Keratinocyte (primary cell): ENCODE measurements around the gene BCAS4. TPM values are rescaled to one million over a fixed set of nuclear protein-coding genes. Genes with fewer than 3 reads are reported as not detected.

Experiments
- DNase-seq: peaks from one replicate; pipeline ENCODE4 v3.0.0-alpha.2; 2011; ENCODE audit warnings: low read depth, missing footprints, low spot score
- FAIRE-seq: peaks from 2 replicates; lab custom pipeline; 2011; peaks lifted over from hg19 to GRCh38; lab: Jason Lieb, UNC
- H2AFZ ChIP-seq: 2 replicates; pipeline ENCODE4 v1.6.0; 2012; ENCODE audit warnings: low read length, control low read depth, inconsistent platforms; ENCODE audit not compliant: control insufficient read depth
- H3K27ac ChIP-seq: 2 replicates; pipeline ENCODE4 v1.5.1; 2011; ENCODE audit warnings: low read length; ENCODE audit not compliant: control insufficient read depth, insufficient read depth
- H3K27me3 ChIP-seq: 3 replicates; pipeline ENCODE4 v1.6.0; 2011; ENCODE audit warnings: low read length; ENCODE audit not compliant: control insufficient read depth, insufficient read depth; ENCODE audit errors: extremely low read depth
- H3K36me3 ChIP-seq, 2 experiments: 2 replicates in 1 of 2; 3 replicates in 1 of 2; pipeline ENCODE4 v1.5.1; 2011; ENCODE audit warnings: low read length in 2 of 2, mild to moderate bottlenecking in 1 of 2; ENCODE audit not compliant: control insufficient read depth in 2 of 2, insufficient read depth in 2 of 2; ENCODE audit errors: extremely low read depth in 1 of 2
- H3K4me1 ChIP-seq: 3 replicates; pipeline ENCODE4 v1.5.1; 2011; ENCODE audit warnings: low read length; ENCODE audit not compliant: control insufficient read depth, insufficient read depth; ENCODE audit errors: extremely low read depth
- H3K4me2 ChIP-seq: 3 replicates; pipeline ENCODE4 v1.6.0; 2011; ENCODE audit warnings: low read depth, low read length; ENCODE audit not compliant: control insufficient read depth, insufficient read depth; ENCODE audit errors: extremely low read depth
- H3K4me3 ChIP-seq, 3 experiments: fragments of 200-600 bp in 1 of 3; sonication (generic) in 1 of 3; 2 replicates in 2 of 3; 3 replicates in 1 of 3; pipeline ENCODE4 v1.5.1; 2011 to 2016; ENCODE audit warnings: low read length in 3 of 3, mild to moderate bottlenecking in 3 of 3, control low read depth in 2 of 3, inconsistent platforms in 1 of 3, low read depth in 1 of 3, mixed read lengths in 1 of 3, mixed run types in 1 of 3, moderate library complexity in 1 of 3; ENCODE audit not compliant: control insufficient read depth in 2 of 3, insufficient read depth in 2 of 3; ENCODE audit errors: extremely low read depth in 1 of 3
- H3K79me2 ChIP-seq: 2 replicates; pipeline ENCODE4 v1.6.0; 2012; ENCODE audit warnings: low read length; ENCODE audit not compliant: control insufficient read depth, insufficient read depth
- H3K9ac ChIP-seq: 3 replicates; pipeline ENCODE4 v1.6.0; 2011; ENCODE audit warnings: low read length; ENCODE audit not compliant: control insufficient read depth, insufficient read depth; ENCODE audit errors: extremely low read depth
- H3K9me1 ChIP-seq: 3 replicates; pipeline ENCODE4 v1.6.0; 2011; ENCODE audit warnings: low read length; ENCODE audit not compliant: control insufficient read depth, insufficient read depth; ENCODE audit errors: extremely low read depth
- H3K9me3 ChIP-seq: 2 replicates; pipeline ENCODE4 v1.5.1; 2012; ENCODE audit warnings: low read depth, low read length; ENCODE audit not compliant: control insufficient read depth
- H4K20me1 ChIP-seq: 3 replicates; pipeline ENCODE4 v1.6.0; 2011; ENCODE audit warnings: low read length; ENCODE audit not compliant: control insufficient read depth, insufficient read depth; ENCODE audit errors: extremely low read depth
- EZH2 ChIP-seq: IDR thresholded peaks from one replicate; pipeline ENCODE4 v1.6.1; 2012; ENCODE audit warnings: inconsistent platforms, mild to moderate bottlenecking, low read length, moderate library complexity
- dilution Hi-C: fragments of 300-500 bp; cut with MboI; formaldehyde crosslinking; loops from one replicate; pipeline ENCODE4 v1.7.0; 2020; ENCODE audit warnings: low sequenced_read_pairs; ENCODE audit not compliant: extremely low pct_ligation_motif_present
- polyA plus RNA-seq, 5 experiments: library from polyadenylated mRNA; depleted of rRNA in 3 of 5; stranded (reverse) in 3 of 5; stranded (forward) in 1 of 5; unstranded in 1 of 5; fragments of >200 nt; gene quantifications; 1 replicate in 1 of 5; 2 replicates in 3 of 5; 3 replicates in 1 of 5; pipeline versions ENCODE4 v1.2.1 to v1.2.3, GENCODE V29; 2011 to 2012; ENCODE audit warnings: missing spikeins in 2 of 5, low read depth in 1 of 5, low replicate concordance in 1 of 5
- TF ChIP-seq, protein P1 (sequence below), 3 experiments: IDR thresholded peaks in 1 of 3; conservative IDR thresholded peaks in 1 of 3; optimal IDR thresholded peaks in 1 of 3; 2 replicates in 2 of 3; 3 replicates in 1 of 3; pipeline versions ENCODE3 to v1.5.1; 2011; ENCODE audit warnings: low read length in 3 of 3, mild to moderate bottlenecking in 3 of 3, moderate library complexity in 2 of 3, control low read depth in 1 of 3, inconsistent platforms in 1 of 3; ENCODE audit not compliant: insufficient read depth in 2 of 3; ENCODE audit errors: extremely low read depth in 1 of 3

The BCAS4 gene
- polyA plus RNA-seq, 1 donor (not counting 4 experiments of a cell fraction or from before 2014, with no cell fraction given) = 13.8 TPM

- no peak for FAIRE-seq
- TF ChIP-seq, protein P1, sequence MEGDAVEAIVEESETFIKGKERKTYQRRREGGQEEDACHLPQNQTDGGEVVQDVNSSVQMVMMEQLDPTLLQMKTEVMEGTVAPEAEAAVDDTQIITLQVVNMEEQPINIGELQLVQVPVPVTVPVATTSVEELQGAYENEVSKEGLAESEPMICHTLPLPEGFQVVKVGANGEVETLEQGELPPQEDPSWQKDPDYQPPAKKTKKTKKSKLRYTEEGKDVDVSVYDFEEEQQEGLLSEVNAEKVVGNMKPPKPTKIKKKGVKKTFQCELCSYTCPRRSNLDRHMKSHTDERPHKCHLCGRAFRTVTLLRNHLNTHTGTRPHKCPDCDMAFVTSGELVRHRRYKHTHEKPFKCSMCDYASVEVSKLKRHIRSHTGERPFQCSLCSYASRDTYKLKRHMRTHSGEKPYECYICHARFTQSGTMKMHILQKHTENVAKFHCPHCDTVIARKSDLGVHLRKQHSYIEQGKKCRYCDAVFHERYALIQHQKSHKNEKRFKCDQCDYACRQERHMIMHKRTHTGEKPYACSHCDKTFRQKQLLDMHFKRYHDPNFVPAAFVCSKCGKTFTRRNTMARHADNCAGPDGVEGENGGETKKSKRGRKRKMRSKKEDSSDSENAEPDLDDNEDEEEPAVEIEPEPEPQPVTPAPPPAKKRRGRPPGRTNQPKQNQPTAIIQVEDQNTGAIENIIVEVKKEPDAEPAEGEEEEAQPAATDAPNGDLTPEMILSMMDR (optimal IDR thresholded peaks at IDR 0.05 in 1 of 3, IDR thresholded peaks at IDR 0.05 in 1 of 3, conservative IDR thresholded peaks at IDR 0.05 in 1 of 3; ENCODE audit: extremely low read depth in 1 of 3, insufficient read depth in 2 of 3, low read length in 3 of 3) = no peak
- no peak for TF ChIP-seq EZH2
Observed at GRCh38 chr20:50804437-50805348, 9.8 kb downstream of the BCAS4 start.

DNA sequence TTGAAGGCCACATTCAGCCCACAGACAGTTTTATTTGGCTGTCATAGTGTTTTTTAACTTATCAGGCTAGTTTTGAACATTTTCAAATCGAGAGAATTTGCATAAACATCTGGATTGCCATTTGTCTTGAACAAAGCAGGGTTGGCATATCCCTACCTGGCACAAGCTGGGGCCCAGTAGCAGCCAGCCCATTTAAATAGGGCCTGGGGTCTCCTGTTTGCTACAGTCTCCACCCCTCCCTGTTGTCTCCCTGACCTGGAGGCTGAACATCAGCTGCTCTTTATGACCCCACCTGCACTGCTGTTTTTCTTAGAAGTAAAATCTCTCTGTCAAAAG is 10.5 kb downstream of the BCAS4 start:
- DNase-seq (no peak), FAIRE-seq (no peak)
- dilution Hi-C loops = no loop called here
- H3K79me2 ChIP-seq = no peaks in the 10 kb centered on the region
- H3K9me3 ChIP-seq = no peaks in the 10 kb centered on the region
- H3K9me1 ChIP-seq = no peaks in the 10 kb centered on the region
- H2AFZ ChIP-seq = no peak overlapping the region
- H3K4me1 ChIP-seq = no peaks in the 10 kb centered on the region
- TF ChIP-seq, protein P1 (optimal IDR thresholded peaks at IDR 0.05 in 1 of 3, IDR thresholded peaks at IDR 0.05 in 1 of 3, conservative IDR thresholded peaks at IDR 0.05 in 1 of 3; ENCODE audit: extremely low read depth in 1 of 3, insufficient read depth in 2 of 3, low read length in 3 of 3) = no peak
- TF ChIP-seq EZH2 = no peak
- no peak overlapping the region for H3K4me3 ChIP-seq
- no peak overlapping the region for H3K4me2 ChIP-seq
- no peaks in the 10 kb centered on the region for H3K36me3 ChIP-seq
- no peaks in the 10 kb centered on the region for H3K27me3 ChIP-seq
- no peak overlapping the region for H3K27ac ChIP-seq
- no peak overlapping the region for H3K9ac ChIP-seq
- no peaks in the 10 kb centered on the region for H4K20me1 ChIP-seq

More at GRCh38 chr20:50804437-50805348, 9.8 kb downstream of the BCAS4 start:
- no peak for DNase-seq
- no peaks in the 10 kb centered on the region for H4K20me1 ChIP-seq
- H3K9ac ChIP-seq = no peak overlapping the region
- no peak overlapping the region for H2AFZ ChIP-seq
- H3K4me2 ChIP-seq = no peak overlapping the region
- H3K36me3 ChIP-seq = no peaks in the 10 kb centered on the region
- H3K27ac ChIP-seq = no peak overlapping the region
- H3K9me1 ChIP-seq = no peaks in the 10 kb centered on the region
- H3K27me3 ChIP-seq = no peaks in the 10 kb centered on the region
- dilution Hi-C loops = no loop called here
- no peaks in the 10 kb centered on the region for H3K4me1 ChIP-seq
- H3K79me2 ChIP-seq = no peaks in the 10 kb centered on the region
- no peaks in the 10 kb centered on the region for H3K9me3 ChIP-seq
- no peak overlapping the region for H3K4me3 ChIP-seq
